Small intestine (tissue), 4 donors: ENCODE data around the gene RFK. TPM values are rescaled to one million over a fixed set of nuclear protein-coding genes. Genes with fewer than 3 reads are reported as not detected.

Source experiments
- polyA plus RNA-seq, 4 donors: library from polyadenylated mRNA; stranded (reverse) in 3 of 4; unstranded in 1 of 4; fragments of 200-250 nt in 3 of 4; fragments of 120-200 nt in 1 of 4; gene quantifications; one replicate each; pipeline versions ENCODE4 v1.2.1 to v1.2.3, GENCODE V29; 2013
- donor health status: healthy with polysubstance abuse.
- donor health status: Bipolar disorder and iron deficiency.
- donor health status: healthy.

Gene RFK
- polyA plus RNA-seq, 4 donors: 28.3 to 67.3 (median 49.0) TPM

Other genes starting within 250 kb of the RFK start
- 100 to 1,000 TPM in 1 of 4 donors, 10 to 100 TPM in 2, 1 to 10 TPM in 1; 7.0 to 170 (median 31.5) TPM for gene GCNT1, start 64.8 kb upstream of the RFK start, polyA plus RNA-seq